ENCODE data around the gene ZMYM2. TPM values are rescaled to one million over a fixed set of nuclear protein-coding genes. Genes with fewer than 3 reads are reported as not detected.

ZMYM2 gene
- total RNA-seq, 1 experiment from 2014 or later = 91.1 TPM

- TF ChIP-seq, protein P1, sequence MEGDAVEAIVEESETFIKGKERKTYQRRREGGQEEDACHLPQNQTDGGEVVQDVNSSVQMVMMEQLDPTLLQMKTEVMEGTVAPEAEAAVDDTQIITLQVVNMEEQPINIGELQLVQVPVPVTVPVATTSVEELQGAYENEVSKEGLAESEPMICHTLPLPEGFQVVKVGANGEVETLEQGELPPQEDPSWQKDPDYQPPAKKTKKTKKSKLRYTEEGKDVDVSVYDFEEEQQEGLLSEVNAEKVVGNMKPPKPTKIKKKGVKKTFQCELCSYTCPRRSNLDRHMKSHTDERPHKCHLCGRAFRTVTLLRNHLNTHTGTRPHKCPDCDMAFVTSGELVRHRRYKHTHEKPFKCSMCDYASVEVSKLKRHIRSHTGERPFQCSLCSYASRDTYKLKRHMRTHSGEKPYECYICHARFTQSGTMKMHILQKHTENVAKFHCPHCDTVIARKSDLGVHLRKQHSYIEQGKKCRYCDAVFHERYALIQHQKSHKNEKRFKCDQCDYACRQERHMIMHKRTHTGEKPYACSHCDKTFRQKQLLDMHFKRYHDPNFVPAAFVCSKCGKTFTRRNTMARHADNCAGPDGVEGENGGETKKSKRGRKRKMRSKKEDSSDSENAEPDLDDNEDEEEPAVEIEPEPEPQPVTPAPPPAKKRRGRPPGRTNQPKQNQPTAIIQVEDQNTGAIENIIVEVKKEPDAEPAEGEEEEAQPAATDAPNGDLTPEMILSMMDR (IDR thresholded peaks at IDR 0.05; ENCODE audit: insufficient read depth in 1 of 2, low read depth in 1 of 2, low read length in 1 of 2, severe bottlenecking in 1 of 2, unreplicated experiment in 1 of 2) = no peak
- H3K36me3 Mint-ChIP-seq (ENCODE audit: insufficient read depth, unreplicated experiment) = no peaks in the 10 kb centered on the region
- intact Hi-C loops (cut with micrococcal nuclease; ENCODE audit: unreplicated experiment) = loop anchor here (10.0 kb wide), 1 partner anchor 383 kb away; no protein-coding TSS in a partner anchor
- no peak overlapping the region for H3K27ac Mint-ChIP-seq (ENCODE audit: unreplicated experiment)
- H3K4me1 ChIP-seq = no peaks in the 10 kb centered on the region
- H3K4me3 Mint-ChIP-seq (ENCODE audit: unreplicated experiment) = no peak overlapping the region
- no peaks in the 10 kb centered on the region for H3K9me3 ChIP-seq
- CTCF ChIA-PET = interaction anchor here (0.6 to 1.1 kb wide), 2 partner anchors 26 to 804 kb away, joined by 4 to 5 read pairs; no protein-coding TSS in a partner anchor
- POLR2A ChIA-PET = interaction anchor here (0.5 kb wide), 1 partner anchor 129 kb away, joined by 3 read pairs; no protein-coding TSS in a partner anchor
- no peaks in the 10 kb centered on the region for H3K4me1 Mint-ChIP-seq (ENCODE audit: low read depth, unreplicated experiment)
- no peaks in the 10 kb centered on the region for H3K36me3 ChIP-seq (ENCODE audit: control insufficient read depth, insufficient read depth, low read length)
- DNase-seq = no peak
- no peaks in the 10 kb centered on the region for H3K9me3 Mint-ChIP-seq (ENCODE audit: unreplicated experiment)
- no TSS peak for BruUV-seq (replicated peaks)
- no peaks in the 10 kb centered on the region for H3K27me3 ChIP-seq (replicated peaks; ENCODE audit: control insufficient read depth, insufficient read depth, low read length)
- no peak overlapping the region for H3K4me3 ChIP-seq (ENCODE audit: low read depth, low read length)
- peaks cover 8% of the 10 kb centered on the region for H3K27me3 Mint-ChIP-seq (ENCODE audit: insufficient read depth, unreplicated experiment)
Measured at GRCh38 chr13:20101467-20102316, 143.2 kb downstream of the ZMYM2 start.

- CTCF ChIA-PET = interaction anchor here (0.6 to 1.1 kb wide), 2 partner anchors 25 to 803 kb away, joined by 4 to 5 read pairs; no protein-coding TSS in a partner anchor
- no peaks in the 10 kb centered on the region for H3K4me1 Mint-ChIP-seq (ENCODE audit: low read depth, unreplicated experiment)
- no peak overlapping the region for H3K27ac Mint-ChIP-seq (ENCODE audit: unreplicated experiment)
- Histone ChIP-seq H3K4me1 (no peaks in the 10 kb centered on the region), H3K36me3 (ENCODE audit: control insufficient read depth, insufficient read depth, low read length) (no peaks in the 10 kb centered on the region), H3K9me3 (no peaks in the 10 kb centered on the region), H3K27me3 (replicated peaks; ENCODE audit: control insufficient read depth, insufficient read depth, low read length) (no peaks in the 10 kb centered on the region), H3K4me3 (ENCODE audit: low read depth, low read length) (no peak overlapping the region)
- no peaks in the 10 kb centered on the region for H3K9me3 Mint-ChIP-seq (ENCODE audit: unreplicated experiment)
- DNase-seq = no peak
- intact Hi-C loops (cut with micrococcal nuclease; ENCODE audit: unreplicated experiment) = loop anchor here (10.0 kb wide), 1 partner anchor 382 kb away; no protein-coding TSS in a partner anchor
- H3K27me3 Mint-ChIP-seq (ENCODE audit: insufficient read depth, unreplicated experiment) = peaks cover 8% of the 10 kb centered on the region
- BruUV-seq (replicated peaks) = no TSS peak
- POLR2A ChIA-PET = no interaction called here
- TF ChIP-seq, protein P1 (IDR thresholded peaks at IDR 0.05; ENCODE audit: insufficient read depth in 1 of 2, low read depth in 1 of 2, low read length in 1 of 2, severe bottlenecking in 1 of 2, unreplicated experiment in 1 of 2) = no peak
- H3K4me3 Mint-ChIP-seq (ENCODE audit: unreplicated experiment) = no peak overlapping the region
- no peaks in the 10 kb centered on the region for H3K36me3 Mint-ChIP-seq (ENCODE audit: insufficient read depth, unreplicated experiment)
Measured at GRCh38 chr13:20102525-20103180, 144.1 kb downstream of the ZMYM2 start.

GRCh38 chr13:20105161-20105689, 146.7 kb downstream of the ZMYM2 start:
- POLR2A ChIA-PET = no interaction called here
- no TSS peak for BruUV-seq (replicated peaks)
- no peaks in the 10 kb centered on the region for H3K4me1 ChIP-seq
- H3K4me1 Mint-ChIP-seq (ENCODE audit: low read depth, unreplicated experiment) = no peaks in the 10 kb centered on the region
- TF ChIP-seq, protein P1 (IDR thresholded peaks at IDR 0.05; ENCODE audit: insufficient read depth in 1 of 2, low read depth in 1 of 2, low read length in 1 of 2, severe bottlenecking in 1 of 2, unreplicated experiment in 1 of 2) = no peak
- no peaks in the 10 kb centered on the region for H3K9me3 Mint-ChIP-seq (ENCODE audit: unreplicated experiment)
- CTCF ChIA-PET = no interaction called here
- H3K4me3 ChIP-seq (ENCODE audit: low read depth, low read length) = no peak overlapping the region
- DNase-seq = no peak
- no peaks in the 10 kb centered on the region for H3K36me3 ChIP-seq (ENCODE audit: control insufficient read depth, insufficient read depth, low read length)
- no peak overlapping the region for H3K4me3 Mint-ChIP-seq (ENCODE audit: unreplicated experiment)
- H3K9me3 ChIP-seq = no peaks in the 10 kb centered on the region
- no peaks in the 10 kb centered on the region for H3K36me3 Mint-ChIP-seq (ENCODE audit: insufficient read depth, unreplicated experiment)
- peaks cover 4% of the 10 kb centered on the region for H3K27me3 Mint-ChIP-seq (ENCODE audit: insufficient read depth, unreplicated experiment)
- H3K27me3 ChIP-seq (replicated peaks; ENCODE audit: control insufficient read depth, insufficient read depth, low read length) = no peaks in the 10 kb centered on the region
- H3K27ac Mint-ChIP-seq (ENCODE audit: unreplicated experiment) = no peak overlapping the region
- intact Hi-C loops (cut with micrococcal nuclease; ENCODE audit: unreplicated experiment) = loop anchor here (10.0 kb wide), 1 partner anchor 380 kb away; no protein-coding TSS in a partner anchor

Measured in Caco-2 (cell line).